ENCODE results near the gene ELN.

DNA sequence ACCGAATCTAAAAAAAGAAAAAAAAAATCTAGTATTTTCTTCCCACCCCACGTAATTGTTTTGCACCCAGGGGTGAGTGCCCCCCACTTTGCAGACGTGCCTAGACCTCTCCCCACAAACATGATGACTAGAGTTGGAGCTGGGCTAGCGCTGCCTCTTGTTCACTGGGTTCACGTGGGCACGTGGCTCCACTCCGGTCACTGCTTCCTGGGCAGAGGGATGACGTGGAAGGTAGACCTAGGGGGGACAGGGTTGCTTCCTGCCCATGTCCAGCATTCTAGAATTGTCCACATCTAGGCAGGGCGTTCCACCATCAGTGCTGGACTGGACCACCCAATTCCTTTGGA lies 54.8 kb downstream of the ELN start:
- TF ChIP-seq, protein P1, sequence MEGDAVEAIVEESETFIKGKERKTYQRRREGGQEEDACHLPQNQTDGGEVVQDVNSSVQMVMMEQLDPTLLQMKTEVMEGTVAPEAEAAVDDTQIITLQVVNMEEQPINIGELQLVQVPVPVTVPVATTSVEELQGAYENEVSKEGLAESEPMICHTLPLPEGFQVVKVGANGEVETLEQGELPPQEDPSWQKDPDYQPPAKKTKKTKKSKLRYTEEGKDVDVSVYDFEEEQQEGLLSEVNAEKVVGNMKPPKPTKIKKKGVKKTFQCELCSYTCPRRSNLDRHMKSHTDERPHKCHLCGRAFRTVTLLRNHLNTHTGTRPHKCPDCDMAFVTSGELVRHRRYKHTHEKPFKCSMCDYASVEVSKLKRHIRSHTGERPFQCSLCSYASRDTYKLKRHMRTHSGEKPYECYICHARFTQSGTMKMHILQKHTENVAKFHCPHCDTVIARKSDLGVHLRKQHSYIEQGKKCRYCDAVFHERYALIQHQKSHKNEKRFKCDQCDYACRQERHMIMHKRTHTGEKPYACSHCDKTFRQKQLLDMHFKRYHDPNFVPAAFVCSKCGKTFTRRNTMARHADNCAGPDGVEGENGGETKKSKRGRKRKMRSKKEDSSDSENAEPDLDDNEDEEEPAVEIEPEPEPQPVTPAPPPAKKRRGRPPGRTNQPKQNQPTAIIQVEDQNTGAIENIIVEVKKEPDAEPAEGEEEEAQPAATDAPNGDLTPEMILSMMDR (IDR thresholded peaks at IDR 0.05), result no peak
- TF ChIP-seq POLR2AphosphoS5 (IDR thresholded peaks at IDR 0.05) (no peak), EP300 (IDR thresholded peaks at IDR 0.05) (no peak)

All from esophagus muscularis mucosa (tissue), 4 donors.